SK-N-SH treated with all-trans-retinoic acid at 6 μM for 48 hours (cell line): Measurements from ENCODE around the gene TTF2.
"Not testable (repeated sequence)": the region's sequence is repeated elsewhere in the genome, so short reads cannot be mapped to it uniquely, and the experiment has no call there.

Source experiments
- ATAC-seq: fragments of 200-7000 bp; cut with Tn5 transposase; 3 replicates; pipeline ENCODE4 v1.9.1; 2020; ENCODE audit warnings: mild to moderate bottlenecking, moderate library complexity
- ARNTL ChIP-seq: fragments of 450-650 bp; formaldehyde crosslinking; IDR thresholded peaks from 2 replicates; pipeline ENCODE4 v1.5.0; 2020; ENCODE audit warnings: low read depth, mild to moderate bottlenecking, moderate library complexity, borderline replicate concordance
- BACH2 ChIP-seq: fragments of 250-450 bp; sonication (Bioruptor Pico); IDR thresholded peaks from 2 replicates; pipeline ENCODE4 v1.9.0; 2021; ENCODE audit warnings: mild to moderate bottlenecking, borderline replicate concordance
- CREB5 ChIP-seq: fragments of 250-450 bp; sonication (Bioruptor Pico); IDR thresholded peaks from 2 replicates; pipeline ENCODE4 v1.5.1; 2020; ENCODE audit warnings: low read depth, mild to moderate bottlenecking, moderate library complexity
- CSRNP3 ChIP-seq: fragments of 250-450 bp; sonication (Bioruptor Pico); IDR thresholded peaks from 2 replicates; pipeline ENCODE4 v1.5.1; 2021; ENCODE audit warnings: mild to moderate bottlenecking, moderate library complexity
- ESRRG ChIP-seq: fragments of 250-450 bp; sonication (Bioruptor Pico); IDR thresholded peaks from 2 replicates; pipeline ENCODE4 v1.6.1; 2021; ENCODE audit warnings: mild to moderate bottlenecking
- GLIS3 ChIP-seq: fragments of 250-450 bp; sonication (Bioruptor Pico); IDR thresholded peaks from 2 replicates; pipeline ENCODE4 v1.5.0; 2020; ENCODE audit warnings: mild to moderate bottlenecking, moderate library complexity
- ISL1 ChIP-seq: fragments of 250-450 bp; sonication (Bioruptor Pico); IDR thresholded peaks from 2 replicates; pipeline ENCODE4 v2.1.2; 2022; ENCODE audit warnings: mild to moderate bottlenecking, moderate library complexity
- OSR1 ChIP-seq: fragments of 250-450 bp; sonication (Bioruptor Pico); IDR thresholded peaks from 2 replicates; pipeline ENCODE4 v1.8.0; 2022; ENCODE audit warnings: moderate library complexity, mild to moderate bottlenecking, inconsistent platforms
- PATZ1 ChIP-seq: fragments of 250-450 bp; sonication (Bioruptor Pico); IDR thresholded peaks from 2 replicates; pipeline ENCODE4 v1.8.0; 2020; ENCODE audit warnings: mild to moderate bottlenecking, moderate library complexity, borderline replicate concordance
- POU6F1 ChIP-seq: fragments of 250-450 bp; sonication (Bioruptor Pico); IDR thresholded peaks from 2 replicates; pipeline ENCODE4 v1.8.0; 2021; ENCODE audit warnings: low read depth, mild to moderate bottlenecking, moderate library complexity, borderline replicate concordance
- PPARA ChIP-seq: fragments of 250-450 bp; sonication (Bioruptor Pico); IDR thresholded peaks from 2 replicates; pipeline ENCODE4 v1.5.0; 2020; ENCODE audit warnings: mild to moderate bottlenecking, borderline replicate concordance
- RARB ChIP-seq: fragments of 250-450 bp; sonication (Bioruptor Pico); IDR thresholded peaks from 2 replicates; pipeline ENCODE4 v1.8.0; 2021; ENCODE audit warnings: mild to moderate bottlenecking, moderate library complexity
- TCF4 ChIP-seq: fragments of 250-450 bp; sonication (Bioruptor Pico); IDR thresholded peaks from 2 replicates; pipeline ENCODE4 v1.8.0; 2021; ENCODE audit warnings: mild to moderate bottlenecking, moderate library complexity, borderline replicate concordance
- TOX ChIP-seq: fragments of 250-450 bp; sonication (Bioruptor Pico); IDR thresholded peaks from 2 replicates; pipeline ENCODE4 v1.8.0; 2021; ENCODE audit warnings: mild to moderate bottlenecking, moderate library complexity, borderline replicate concordance
- ZC3H10 ChIP-seq: fragments of 250-450 bp; sonication (Bioruptor Pico); IDR thresholded peaks from 2 replicates; pipeline ENCODE4 v1.5.1; 2021; ENCODE audit warnings: mild to moderate bottlenecking, moderate library complexity
- ZNF565 ChIP-seq: fragments of 450-650 bp; formaldehyde crosslinking; conservative IDR thresholded peaks from 2 replicates; pipeline ENCODE4 v1.5.0; 2020; ENCODE audit warnings: low read depth, mild to moderate bottlenecking, moderate library complexity

TTF2 gene

GRCh38 chr1:117116090-117116783 lies 56.1 kb downstream of the TTF2 start:
- TF ChIP-seq CSRNP3 (CRISPR knock-in tag) (no peak), ARNTL (CRISPR knock-in tag) (no peak)
- no peak for ATAC-seq

- no peak for TF ChIP-seq BACH2
- no peak for TF ChIP-seq ESRRG
- no peak for TF ChIP-seq RARB
- no peak for TF ChIP-seq ZNF565
- TF ChIP-seq TOX (CRISPR knock-in tag): no peak
- TF ChIP-seq OSR1 (CRISPR knock-in tag): no peak
- no peak for ATAC-seq
These were observed 56.6 kb downstream of the TTF2 start for GRCh38 chr1:117116784-117117130.

- ATAC-seq: no peak
- no peak for TF ChIP-seq ISL1 (CRISPR knock-in tag)
- TF ChIP-seq TCF4 (CRISPR knock-in tag): no peak
- TF ChIP-seq TOX (CRISPR knock-in tag): no peak
- no peak for TF ChIP-seq CSRNP3 (CRISPR knock-in tag)
- TF ChIP-seq POU6F1: no peak
- TF ChIP-seq OSR1 (CRISPR knock-in tag): no peak
- TF ChIP-seq BACH2: no peak
These were observed 57.6 kb downstream of the TTF2 start for GRCh38 chr1:117117697-117118096.

- ATAC-seq: no peak
- TF ChIP-seq PATZ1 (CRISPR knock-in tag): no peak
- TF ChIP-seq TOX (CRISPR knock-in tag): no peak
- no peak for TF ChIP-seq ESRRG
- no peak for TF ChIP-seq CSRNP3 (CRISPR knock-in tag)
- no peak for TF ChIP-seq PPARA (CRISPR knock-in tag)
- TF ChIP-seq RARB: no peak
- no peak for TF ChIP-seq ZC3H10 (CRISPR knock-in tag)
- TF ChIP-seq OSR1 (CRISPR knock-in tag): no peak
- no peak for TF ChIP-seq GLIS3 (CRISPR knock-in tag)
- TF ChIP-seq BACH2: no peak
- no peak for TF ChIP-seq ZNF565
- no peak for TF ChIP-seq CREB5 (CRISPR knock-in tag)
These were observed 58.0 kb downstream of the TTF2 start for GRCh38 chr1:117118137-117118536.

- not testable (repeated sequence) for ATAC-seq
These were observed 59.0 kb downstream of the TTF2 start for GRCh38 chr1:117119144-117119543.
